RWPE2 (cell line): ENCODE data around the gene TRAK1.

Experiments
- ATAC-seq: fragments of 200-7000 bp; cut with Tn5 transposase; 3 replicates; pipeline ENCODE4 v1.9.1; 2021; ENCODE audit warnings: low read depth
- DNase-seq: peaks from one replicate; pipeline ENCODE4 v3.0.0-alpha.2; 2020; ENCODE audit warnings: low spot score
- H3K27ac ChIP-seq: fragments of 450-650 bp; 2 replicates; pipeline ENCODE4 v1.5.1; 2017; ENCODE audit warnings: mild to moderate bottlenecking; ENCODE audit not compliant: poor library complexity, severe bottlenecking
- H3K27me3 ChIP-seq: fragments of 250-450 bp; sonication (Bioruptor Pico); 2 replicates; pipeline ENCODE4 v1.5.1; 2021; ENCODE audit warnings: mild to moderate bottlenecking, moderate library complexity; ENCODE audit not compliant: insufficient read depth, poor library complexity, severe bottlenecking
- H3K36me3 ChIP-seq: fragments of 250-450 bp; sonication (Bioruptor Pico); 2 replicates; pipeline ENCODE4 v1.5.1; 2020; ENCODE audit warnings: low read depth, mild to moderate bottlenecking, moderate library complexity
- H3K4me1 ChIP-seq: fragments of 250-450 bp; sonication (Bioruptor Pico); 2 replicates; pipeline ENCODE4 v1.5.1; 2021; ENCODE audit warnings: mild to moderate bottlenecking, moderate library complexity; ENCODE audit not compliant: insufficient read depth, poor library complexity, severe bottlenecking
- H3K4me3 ChIP-seq: fragments of 250-450 bp; sonication (Bioruptor Pico); 2 replicates; pipeline ENCODE4 v1.5.1; 2021; ENCODE audit warnings: mild to moderate bottlenecking, moderate library complexity; ENCODE audit not compliant: severe bottlenecking
- H3K9me3 ChIP-seq: fragments of 250-450 bp; sonication (Bioruptor Pico); 2 replicates; pipeline ENCODE4 v1.5.1; 2021; ENCODE audit warnings: mild to moderate bottlenecking, moderate library complexity; ENCODE audit not compliant: severe bottlenecking
- TF ChIP-seq, protein P1 (sequence below): fragments of 450-650 bp; IDR thresholded peaks from one replicate; pipeline ENCODE4 v1.5.1; 2017; ENCODE audit warnings: mild to moderate bottlenecking, moderate library complexity; ENCODE audit not compliant: poor library complexity, severe bottlenecking

Gene TRAK1

DNA sequence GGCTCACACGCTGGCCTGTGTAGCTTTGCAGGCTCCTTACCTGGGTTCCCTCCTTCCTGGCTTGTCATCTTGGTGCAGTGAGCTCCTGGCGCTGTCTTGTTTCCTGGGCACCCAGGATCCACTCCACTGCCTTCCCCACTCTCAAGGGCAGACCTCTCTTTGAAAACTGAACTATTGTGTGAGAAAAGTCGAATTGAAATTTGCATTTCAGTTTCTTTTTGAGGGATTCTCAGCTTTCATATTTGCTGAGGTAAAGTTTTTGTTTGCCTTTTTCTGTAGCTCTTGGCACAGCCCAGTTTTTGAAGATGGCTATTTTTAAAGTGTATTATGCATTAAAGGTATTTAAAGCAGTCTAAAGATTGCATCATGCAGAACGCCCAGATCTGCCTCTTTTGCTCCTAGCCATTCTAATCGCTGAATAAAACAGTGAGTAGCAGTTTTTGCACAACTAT is 104.7 kb downstream of the TRAK1 start:
- H3K4me1 ChIP-seq: no peaks in the 10 kb centered on the region
- peaks cover 61% of the 10 kb centered on the region for H3K36me3 ChIP-seq
- no peaks in the 10 kb centered on the region for H3K27me3 ChIP-seq
- TF ChIP-seq, protein P1, sequence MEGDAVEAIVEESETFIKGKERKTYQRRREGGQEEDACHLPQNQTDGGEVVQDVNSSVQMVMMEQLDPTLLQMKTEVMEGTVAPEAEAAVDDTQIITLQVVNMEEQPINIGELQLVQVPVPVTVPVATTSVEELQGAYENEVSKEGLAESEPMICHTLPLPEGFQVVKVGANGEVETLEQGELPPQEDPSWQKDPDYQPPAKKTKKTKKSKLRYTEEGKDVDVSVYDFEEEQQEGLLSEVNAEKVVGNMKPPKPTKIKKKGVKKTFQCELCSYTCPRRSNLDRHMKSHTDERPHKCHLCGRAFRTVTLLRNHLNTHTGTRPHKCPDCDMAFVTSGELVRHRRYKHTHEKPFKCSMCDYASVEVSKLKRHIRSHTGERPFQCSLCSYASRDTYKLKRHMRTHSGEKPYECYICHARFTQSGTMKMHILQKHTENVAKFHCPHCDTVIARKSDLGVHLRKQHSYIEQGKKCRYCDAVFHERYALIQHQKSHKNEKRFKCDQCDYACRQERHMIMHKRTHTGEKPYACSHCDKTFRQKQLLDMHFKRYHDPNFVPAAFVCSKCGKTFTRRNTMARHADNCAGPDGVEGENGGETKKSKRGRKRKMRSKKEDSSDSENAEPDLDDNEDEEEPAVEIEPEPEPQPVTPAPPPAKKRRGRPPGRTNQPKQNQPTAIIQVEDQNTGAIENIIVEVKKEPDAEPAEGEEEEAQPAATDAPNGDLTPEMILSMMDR: no peak
- DNase-seq (no peak), ATAC-seq (no peak)
- H3K9me3 ChIP-seq: no peaks in the 10 kb centered on the region
- no peak overlapping the region for H3K27ac ChIP-seq
- H3K4me3 ChIP-seq: no peak overlapping the region

DNA sequence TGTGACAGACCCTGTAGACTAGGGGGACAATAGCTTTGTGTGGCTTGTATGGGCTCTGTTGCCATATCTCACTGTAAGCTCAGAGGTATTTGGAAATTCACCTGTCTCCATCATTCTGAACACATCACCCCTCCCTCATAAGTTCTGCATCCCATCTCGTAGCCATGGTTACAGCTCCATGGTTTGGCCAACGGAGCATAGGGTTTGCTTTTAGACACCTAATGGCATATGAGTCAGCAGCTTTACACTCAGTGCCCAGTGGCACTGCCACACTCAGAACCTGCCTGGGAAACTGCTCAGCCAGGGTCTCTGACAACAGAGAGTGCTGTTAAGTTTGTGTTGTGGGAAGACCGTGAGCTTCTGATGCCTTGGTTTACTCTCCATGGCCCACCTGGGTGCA is 107.6 kb downstream of the TRAK1 start:
- H3K4me1 ChIP-seq: no peaks in the 10 kb centered on the region
- H3K4me3 ChIP-seq: no peak overlapping the region
- no peak for DNase-seq
- H3K9me3 ChIP-seq: no peaks in the 10 kb centered on the region
- H3K27ac ChIP-seq: no peak overlapping the region
- TF ChIP-seq, protein P1: no peak
- H3K36me3 ChIP-seq: peaks cover 58% of the 10 kb centered on the region
- H3K27me3 ChIP-seq: no peaks in the 10 kb centered on the region
- ATAC-seq: no peak

DNA sequence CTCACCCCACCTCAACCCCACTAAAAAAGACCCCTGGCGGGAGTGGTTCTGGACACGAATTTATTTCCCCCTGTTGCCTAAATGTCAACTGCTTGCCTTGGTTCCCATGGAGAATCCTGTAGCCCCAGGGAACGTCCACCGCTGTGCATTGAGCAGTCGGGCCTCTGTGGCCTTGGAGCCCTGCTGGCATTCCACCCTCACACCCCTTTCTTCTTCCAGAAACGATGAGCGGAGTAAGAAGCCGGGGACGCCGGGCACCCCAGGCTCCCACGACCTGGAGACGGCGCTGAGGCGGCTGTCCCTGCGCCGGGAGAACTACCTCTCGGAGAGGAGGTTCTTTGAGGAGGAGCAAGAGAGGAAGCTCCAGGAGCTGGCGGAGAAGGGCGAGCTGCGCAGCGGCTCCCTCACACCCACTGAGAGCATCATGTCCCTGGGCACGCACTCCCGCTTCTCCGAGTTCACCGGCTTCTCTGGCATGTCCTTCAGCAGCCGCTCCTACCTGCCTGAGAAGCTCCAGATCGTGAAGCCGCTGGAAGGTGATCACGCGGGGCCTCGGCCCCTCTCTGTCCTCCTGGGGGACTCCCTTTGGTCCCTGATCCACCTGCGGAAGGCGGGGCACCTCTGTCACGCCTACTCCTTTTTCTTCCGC is 111.2 kb downstream of the TRAK1 start:
- H3K4me1 ChIP-seq: no peaks in the 10 kb centered on the region
- no peaks in the 10 kb centered on the region for H3K27me3 ChIP-seq
- peaks cover 55% of the 10 kb centered on the region for H3K36me3 ChIP-seq
- no peak for ATAC-seq
- no peak overlapping the region for H3K4me3 ChIP-seq
- no peak for DNase-seq
- H3K9me3 ChIP-seq: no peaks in the 10 kb centered on the region
- TF ChIP-seq, protein P1: no peak
- H3K27ac ChIP-seq: no peak overlapping the region

DNA sequence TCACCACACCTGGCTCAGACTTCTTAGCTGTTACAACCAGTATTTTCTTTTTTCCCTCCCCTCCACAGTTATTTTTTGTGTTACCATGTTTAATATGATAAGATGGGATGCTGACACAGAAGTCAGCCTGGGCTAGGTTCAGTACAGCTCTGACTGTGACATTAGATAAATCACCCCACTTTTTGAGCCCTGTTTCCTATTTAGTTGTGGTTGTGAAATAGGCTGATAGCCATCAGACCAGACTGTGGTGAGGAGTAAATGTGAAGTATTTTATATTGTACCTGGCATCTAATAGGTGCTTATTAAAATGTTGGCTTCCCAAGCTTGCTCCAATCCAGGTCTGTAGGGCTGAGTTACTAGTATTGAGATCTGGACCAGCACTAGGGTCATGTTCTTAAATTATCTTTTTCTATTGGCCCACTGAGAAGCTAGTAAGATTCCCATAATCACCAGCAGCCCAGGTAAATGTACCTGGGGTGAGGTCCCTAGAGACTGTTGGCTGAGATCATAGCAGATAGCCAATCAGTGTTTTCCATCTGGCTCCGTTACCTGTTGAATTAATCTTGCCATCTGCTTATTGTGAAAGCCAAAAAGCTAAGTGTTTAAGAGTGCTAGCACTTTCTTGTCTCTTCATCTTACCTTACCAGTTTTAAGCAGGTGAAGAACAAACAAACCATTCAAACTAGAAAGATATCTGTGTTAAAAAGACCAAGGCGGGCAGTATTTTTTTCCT is 113.9 kb downstream of the TRAK1 start:
- TF ChIP-seq, protein P1: no peak
- DNase-seq (no peak), ATAC-seq (no peak)
- Histone ChIP-seq H3K4me3 (no peak overlapping the region), H3K36me3 (peaks cover 44% of the 10 kb centered on the region), H3K27me3 (no peaks in the 10 kb centered on the region), H3K9me3 (no peaks in the 10 kb centered on the region), H3K27ac (no peak overlapping the region), H3K4me1 (no peaks in the 10 kb centered on the region)
